Ascending aorta (tissue), 2 donors: ENCODE data around the gene IFITM1. TPM values are rescaled to one million over a fixed set of nuclear protein-coding genes. Genes with fewer than 3 reads are reported as not detected.
"Not testable (repeated sequence)": the region's sequence is repeated elsewhere in the genome, so short reads cannot be mapped to it uniquely, and the experiment has no call there.

Source experiments
- DNase-seq, 2 donors: peaks; one replicate each; pipeline ENCODE4 v3.0.0-alpha.2; 2019; ENCODE audit warnings: low spot score in 2 of 2
- H3K27ac ChIP-seq, 2 donors: fragments of 200-600 bp; sonication (generic); one replicate each; pipeline ENCODE4 v1.5.1; 2016 to 2017; ENCODE audit warnings: mild to moderate bottlenecking in 1 of 2
- H3K27me3 ChIP-seq: fragments of 200-600 bp; sonication (generic); one replicate; pipeline ENCODE4 v1.5.1; 2017
- H3K36me3 ChIP-seq, 2 donors: fragments of 200-600 bp; sonication (generic); one replicate each; pipeline ENCODE4 v1.5.1; 2016
- H3K4me1 ChIP-seq, 2 donors: fragments of 200-600 bp; sonication (generic); one replicate each; pipeline ENCODE4 v1.5.1; 2016 to 2017; ENCODE audit warnings: mild to moderate bottlenecking in 1 of 2
- H3K4me3 ChIP-seq, 2 donors: fragments of 200-600 bp; sonication (generic); one replicate each; pipeline ENCODE4 v1.5.1; 2016 to 2017; ENCODE audit warnings: mild to moderate bottlenecking in 1 of 2
- H3K9me3 ChIP-seq, 2 donors: fragments of 200-600 bp; sonication (generic); one replicate each; pipeline ENCODE4 v1.5.1; 2016
- intact Hi-C: fragments of 100-400 bp; cut with DNase I; formaldehyde crosslinking; loops from one replicate; pipeline ENCODE4 v1.15.1; 2023
- total RNA-seq: library from RNA; depleted of rRNA; stranded (reverse); fragments of >200 nt; gene quantifications from one replicate; pipeline ENCODE4 v1.1.0, GENCODE V29; 2016
- TF ChIP-seq, protein P1 (sequence below), 3 experiments: fragments of 200-600 bp in 2 of 3; fragments of 450-650 bp in 1 of 3; sonication (generic) in 2 of 3; IDR thresholded peaks; one replicate each; pipeline ENCODE4 v1.5.1; 2016 to 2019; ENCODE audit warnings: antibody characterized with exemption in 3 of 3, mild to moderate bottlenecking in 1 of 3, moderate library complexity in 1 of 3

The IFITM1 gene
- total RNA-seq, 1 donor from 2014 or later: 650 TPM

DNA sequence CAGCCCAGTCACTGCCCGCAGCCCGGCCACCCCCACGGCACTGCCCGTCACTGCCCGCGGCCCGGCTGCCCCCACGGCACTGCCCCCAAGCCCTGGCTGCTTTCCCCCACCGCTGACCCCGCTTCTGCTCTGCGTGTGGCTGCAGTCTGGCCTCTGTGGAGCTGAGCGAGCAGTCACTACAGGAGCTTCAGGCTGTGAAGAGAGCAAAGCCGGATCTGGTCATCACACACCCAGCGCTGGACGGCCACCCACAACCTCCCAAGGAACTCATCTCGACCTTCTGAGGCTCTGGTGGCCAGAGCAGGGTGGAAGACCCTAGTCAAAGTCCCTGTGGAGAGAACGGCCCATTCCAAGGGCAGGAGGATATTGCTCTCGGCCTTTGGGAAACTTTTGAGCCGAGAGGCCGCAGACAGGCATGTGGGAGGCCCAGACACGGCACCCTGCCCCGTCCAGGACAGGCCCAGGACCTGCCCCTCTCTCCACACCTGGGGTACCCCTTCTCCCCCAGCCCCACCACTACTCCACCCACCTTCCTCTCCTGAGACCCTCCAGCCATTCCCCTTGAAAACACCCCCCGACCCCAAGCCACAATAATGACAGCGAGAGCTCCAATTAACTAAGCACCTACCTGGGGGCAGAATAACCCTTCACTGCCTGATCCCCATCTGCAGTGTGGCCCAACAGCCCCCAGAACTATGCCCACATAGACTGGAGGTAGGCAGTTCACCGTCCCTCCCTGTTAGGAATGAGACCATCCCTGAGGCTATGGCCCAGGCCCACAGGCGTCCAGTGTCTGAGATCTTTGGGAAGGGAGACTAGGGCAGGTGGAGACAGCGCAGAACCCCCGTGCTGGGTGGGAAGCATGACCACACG lies 28.6 kb upstream of the IFITM1 start:
- no peak overlapping the region for H3K27ac ChIP-seq
- no peaks in the 10 kb centered on the region for H3K9me3 ChIP-seq
- intact Hi-C loops: no loop called here
- H3K27me3 ChIP-seq: peaks cover 8% of the 10 kb centered on the region
- DNase-seq: no peak
- H3K4me3 ChIP-seq: no peak overlapping the region
- H3K4me1 ChIP-seq: peaks cover 8 to 14% of the 10 kb centered on the region in 2 donors
- TF ChIP-seq, protein P1, sequence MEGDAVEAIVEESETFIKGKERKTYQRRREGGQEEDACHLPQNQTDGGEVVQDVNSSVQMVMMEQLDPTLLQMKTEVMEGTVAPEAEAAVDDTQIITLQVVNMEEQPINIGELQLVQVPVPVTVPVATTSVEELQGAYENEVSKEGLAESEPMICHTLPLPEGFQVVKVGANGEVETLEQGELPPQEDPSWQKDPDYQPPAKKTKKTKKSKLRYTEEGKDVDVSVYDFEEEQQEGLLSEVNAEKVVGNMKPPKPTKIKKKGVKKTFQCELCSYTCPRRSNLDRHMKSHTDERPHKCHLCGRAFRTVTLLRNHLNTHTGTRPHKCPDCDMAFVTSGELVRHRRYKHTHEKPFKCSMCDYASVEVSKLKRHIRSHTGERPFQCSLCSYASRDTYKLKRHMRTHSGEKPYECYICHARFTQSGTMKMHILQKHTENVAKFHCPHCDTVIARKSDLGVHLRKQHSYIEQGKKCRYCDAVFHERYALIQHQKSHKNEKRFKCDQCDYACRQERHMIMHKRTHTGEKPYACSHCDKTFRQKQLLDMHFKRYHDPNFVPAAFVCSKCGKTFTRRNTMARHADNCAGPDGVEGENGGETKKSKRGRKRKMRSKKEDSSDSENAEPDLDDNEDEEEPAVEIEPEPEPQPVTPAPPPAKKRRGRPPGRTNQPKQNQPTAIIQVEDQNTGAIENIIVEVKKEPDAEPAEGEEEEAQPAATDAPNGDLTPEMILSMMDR (IDR thresholded peaks at IDR 0.05): no peak
- no peaks in the 10 kb centered on the region for H3K36me3 ChIP-seq

- intact Hi-C loops: no loop called here
- Histone ChIP-seq H3K9me3 (no peaks in the 10 kb centered on the region), H3K27me3 (peaks cover 8% of the 10 kb centered on the region), H3K36me3 (no peaks in the 10 kb centered on the region), H3K27ac (no peak overlapping the region), H3K4me3 (no peak overlapping the region), H3K4me1 (peaks cover 8 to 14% of the 10 kb centered on the region in 2 donors)
- TF ChIP-seq, protein P1 (IDR thresholded peaks at IDR 0.05): no peak
- DNase-seq: no peak
Measured at GRCh38 chr11:285894-286220, 28.0 kb upstream of the IFITM1 start.

DNA sequence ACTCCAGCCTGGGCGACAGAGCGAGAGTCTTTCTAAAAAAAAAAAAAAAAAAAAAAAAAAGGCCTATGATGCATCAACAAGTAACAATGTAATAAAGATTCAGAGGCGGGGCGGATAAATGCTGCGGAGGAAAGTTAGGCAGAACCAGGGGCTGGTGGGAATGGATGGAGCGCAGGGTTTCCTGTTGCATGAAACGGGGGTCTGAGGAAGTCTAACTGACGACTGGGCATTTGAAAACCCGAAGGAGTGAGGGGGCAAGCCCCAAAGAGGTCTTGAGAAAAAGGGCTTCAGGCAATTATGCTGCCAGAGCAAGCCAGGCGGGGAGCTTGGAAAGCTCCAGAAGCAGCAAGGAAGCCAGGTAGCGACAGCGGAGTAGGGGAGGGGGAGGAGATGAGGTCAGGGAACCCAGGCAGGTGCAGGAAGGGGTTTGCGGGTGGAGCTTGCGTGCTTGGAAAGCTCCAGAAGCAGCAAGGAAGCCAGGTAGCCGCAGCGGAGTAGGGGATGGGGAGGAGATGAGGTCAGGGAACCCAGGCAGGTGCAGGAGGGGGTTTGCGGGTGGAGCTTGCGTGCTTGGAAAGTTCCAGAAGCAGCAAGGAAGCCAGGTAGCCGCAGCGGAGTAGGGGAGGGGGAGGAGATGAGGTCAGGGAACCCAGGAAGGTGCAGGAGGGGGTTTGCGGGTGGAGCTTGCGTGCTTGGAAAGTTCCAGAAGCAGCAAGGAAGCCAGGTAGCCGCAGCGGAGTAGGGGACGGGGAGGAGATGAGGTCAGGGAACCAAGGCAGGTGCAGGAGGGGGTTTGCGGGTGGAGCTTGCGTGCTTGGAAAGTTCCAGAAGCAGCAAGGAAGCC lies 26.6 kb upstream of the IFITM1 start:
- H3K4me3 ChIP-seq, H3K27ac ChIP-seq, intact Hi-C loops, H3K36me3 ChIP-seq, H3K9me3 ChIP-seq, H3K27me3 ChIP-seq: not testable (repeated sequence)
- H3K4me1 ChIP-seq: peaks cover 8 to 14% of the 10 kb centered on the region in 2 donors
- peak in 1 of 2 donors; percentile 60 for DNase-seq

GRCh38 chr11:287821-288477 lies 25.9 kb upstream of the IFITM1 start:
- H3K27me3 ChIP-seq: peaks cover 4% of the 10 kb centered on the region
- no peaks in the 10 kb centered on the region for H3K36me3 ChIP-seq
- no peaks in the 10 kb centered on the region for H3K9me3 ChIP-seq
- TF ChIP-seq, protein P1 (IDR thresholded peaks at IDR 0.05): no peak
- peaks cover 8 to 14% of the 10 kb centered on the region in 2 donors for H3K4me1 ChIP-seq
- DNase-seq: peak; percentile 7 to 66
- intact Hi-C loops: loop anchor here (2.0 kb wide), 1 partner anchor 51 kb away; the partner anchor contains the start of genes PSMD13 and SIRT3
- H3K4me3 ChIP-seq: peak overlapping the region; percentile 69 to 97
- peak overlapping the region; percentile 21 to 59 for H3K27ac ChIP-seq

GRCh38 chr11:288478-289397 lies 25.1 kb upstream of the IFITM1 start, which contains the start of gene PGGHG:
PGGHG (plus strand) TSS chr11:289126; CDS start chr11:289817, 691 bp downstream.
- Histone ChIP-seq H3K27me3 (peaks cover 4% of the 10 kb centered on the region), H3K4me3 (peak within 1 kb of the TSS; percentile 69 to 97), H3K27ac (peak within 1 kb of the TSS; percentile 57 to 59), H3K36me3 (peaks cover under 1 to 5% of the 10 kb centered on the region in 2 donors), H3K4me1 (peaks cover 8 to 14% of the 10 kb centered on the region in 2 donors), H3K9me3 (no peaks in the 10 kb centered on the region)
- TF ChIP-seq, protein P1 (IDR thresholded peaks at IDR 0.05): no peak
- DNase-seq: peak in 1 of 2 donors; percentile 87
- intact Hi-C loops: loop anchor here (2.0 kb wide), 1 partner anchor 52 kb away; the partner anchor contains the start of genes PSMD13 and SIRT3
